CD14-positive monocyte (primary cell): ENCODE results near the gene ARHGAP10. TPM values are rescaled to one million over a fixed set of nuclear protein-coding genes. Genes with fewer than 3 reads are reported as not detected.

ENCODE experiments used
- DNase-seq, 3 donors: peaks; one replicate each; pipeline ENCODE4 v3.0.0-alpha.2; 2011 to 2022
- H2AFZ ChIP-seq: 2 replicates; pipeline ENCODE4 v1.6.0; 2012; ENCODE audit warnings: mild to moderate bottlenecking, low read depth, low read length, inconsistent platforms; ENCODE audit not compliant: insufficient read depth, poor library complexity, severe bottlenecking
- H3K27ac ChIP-seq, 2 donors: 1 replicate in 1 of 2; 2 replicates in 1 of 2; pipeline ENCODE4 v1.5.1; 2012 to 2013; ENCODE audit warnings: low read length in 2 of 2, control low read depth in 1 of 2, inconsistent platforms in 1 of 2, low read depth in 1 of 2, mild to moderate bottlenecking in 1 of 2
- H3K27me3 ChIP-seq, 2 donors: one replicate each; pipeline versions ENCODE4 v1.6.0 to v1.6.1; 2011 to 2013; ENCODE audit warnings: low read length in 2 of 2; ENCODE audit not compliant: control insufficient read depth in 2 of 2, insufficient read depth in 2 of 2
- H3K36me3 ChIP-seq, 2 donors: replicated peaks in 1 of 2; 1 replicate in 1 of 2; 2 replicates in 1 of 2; pipeline versions ENCODE4 v1.5.1 to v1.6.1; 2012 to 2013; ENCODE audit warnings: low read length in 2 of 2, control low read depth in 1 of 2, inconsistent platforms in 1 of 2, mild to moderate bottlenecking in 1 of 2; ENCODE audit not compliant: insufficient read depth in 2 of 2, control insufficient read depth in 1 of 2
- H3K4me1 ChIP-seq, 2 donors: 1 replicate in 1 of 2; 2 replicates in 1 of 2; pipeline versions ENCODE4 v1.5.1 to v1.6.1; 2012 to 2013; ENCODE audit warnings: low read length in 2 of 2, control low read depth in 1 of 2, inconsistent platforms in 1 of 2, mild to moderate bottlenecking in 1 of 2, moderate library complexity in 1 of 2; ENCODE audit not compliant: insufficient read depth in 2 of 2, control insufficient read depth in 1 of 2
- H3K4me2 ChIP-seq: replicated peaks from 2 replicates; pipeline ENCODE3; 2012; ENCODE audit warnings: low read length, moderate library complexity, mild to moderate bottlenecking; ENCODE audit not compliant: poor library complexity, severe bottlenecking; ENCODE audit errors: extremely low read depth
- H3K4me3 ChIP-seq, 3 experiments: fragments of 200-600 bp in 1 of 3; sonication (generic) in 1 of 3; replicated peaks in 1 of 3; 1 replicate in 2 of 3; 2 replicates in 1 of 3; pipeline ENCODE4 v1.5.1; 2011 to 2013; ENCODE audit warnings: low read length in 3 of 3, mild to moderate bottlenecking in 3 of 3, control low read depth in 2 of 3, low read depth in 2 of 3, inconsistent platforms in 1 of 3, moderate library complexity in 1 of 3
- H3K79me2 ChIP-seq: 2 replicates; pipeline ENCODE4 v1.6.0; 2012; ENCODE audit warnings: mild to moderate bottlenecking, control low read depth, inconsistent platforms, low read length, moderate library complexity; ENCODE audit not compliant: insufficient read depth
- H3K9ac ChIP-seq: 2 replicates; pipeline ENCODE4 v1.6.0; 2017; ENCODE audit warnings: low read length, mild to moderate bottlenecking; ENCODE audit not compliant: insufficient read depth, poor library complexity, severe bottlenecking
- H3K9me3 ChIP-seq, 2 donors: replicated peaks in 1 of 2; 1 replicate in 1 of 2; 2 replicates in 1 of 2; pipeline versions ENCODE4 v1.5.1 to v1.6.1; 2012 to 2013; ENCODE audit warnings: low read length in 2 of 2, control low read depth in 1 of 2; ENCODE audit not compliant: control insufficient read depth in 1 of 2, insufficient read depth in 1 of 2
- H4K20me1 ChIP-seq: 2 replicates; pipeline ENCODE4 v1.6.0; 2012; ENCODE audit warnings: mild to moderate bottlenecking, low read length, control low read depth, moderate library complexity; ENCODE audit not compliant: insufficient read depth
- H3K27ac Mint-ChIP-seq, 7 donors: one replicate each; pipeline ENCODE4 v1.8.0; 2020; ENCODE audit warnings: mild to moderate bottlenecking in 7 of 7, mixed read lengths in 7 of 7, moderate library complexity in 6 of 7, inconsistent platforms in 2 of 7
- H3K27me3 Mint-ChIP-seq, 3 donors: one replicate each; pipeline ENCODE4 v1.8.0; 2021 to 2022; ENCODE audit warnings: low read depth in 3 of 3, mild to moderate bottlenecking in 3 of 3, mixed read lengths in 3 of 3, moderate library complexity in 3 of 3, inconsistent platforms in 1 of 3
- H3K36me3 Mint-ChIP-seq, 2 donors: one replicate each; pipeline ENCODE4 v1.8.0; 2020; ENCODE audit warnings: mixed read lengths in 2 of 2, inconsistent platforms in 1 of 2, mild to moderate bottlenecking in 1 of 2
- H3K4me1 Mint-ChIP-seq: one replicate; pipeline ENCODE4 v1.8.0; 2020; ENCODE audit warnings: mild to moderate bottlenecking, mixed read lengths
- H3K4me3 Mint-ChIP-seq, 2 donors: one replicate each; pipeline ENCODE4 v1.8.0; 2020; ENCODE audit warnings: mild to moderate bottlenecking in 2 of 2, mixed read lengths in 2 of 2, moderate library complexity in 1 of 2
- H3K9me3 Mint-ChIP-seq, 7 donors: one replicate each; pipeline ENCODE4 v1.8.0; 2020 to 2022; ENCODE audit warnings: mixed read lengths in 7 of 7, mild to moderate bottlenecking in 6 of 7, moderate library complexity in 6 of 7, inconsistent platforms in 2 of 7
- CTCF ChIP-seq: fragments of 200-600 bp; IDR thresholded peaks from one replicate; pipeline ENCODE4 v1.8.0; 2022; ENCODE audit warnings: antibody characterized with exemption, mild to moderate bottlenecking
- WGBS: methylation state at CpG from one replicate; pipeline ENCODE4 v1.1.5; 2013; ENCODE audit warnings: missing lambda C conversion rate; ENCODE audit not compliant: insufficient coverage; 5-methylcytosine and 5-hydroxymethylcytosine counted together
- intact Hi-C, 2 donors: fragments of 100-400 bp; cut with micrococcal nuclease; formaldehyde crosslinking; loops; one replicate each; pipeline versions ENCODE4 v1.15.0 to v1.15.1; 2023
- polyA plus RNA-seq, 3 donors: library from polyadenylated mRNA; depleted of rRNA in 1 of 3; unstranded in 2 of 3; stranded (reverse) in 1 of 3; fragments of 300-500 nt in 2 of 3; fragments of >200 nt in 1 of 3; fragmentation: Illumina TruSeq in 2 of 3; gene quantifications; 1 replicate in 2 of 3; 2 replicates in 1 of 3; pipeline ENCODE4 v1.2.3, GENCODE V29; 2012 to 2021

ARHGAP10 gene
- polyA plus RNA-seq, 3 donors, result 1.7 to 4.3 (median 3.0) TPM

- no peaks in the 10 kb centered on the region for H4K20me1 ChIP-seq
- no peaks in the 10 kb centered on the region for H3K79me2 ChIP-seq
- Mint-ChIP-seq H3K27ac (no peak overlapping the region), H3K27me3 (no peaks in the 10 kb centered on the region), H3K9me3 (peaks cover 0 to 3% (median 0%) of the 10 kb centered on the region in 7 donors), H3K36me3 (peaks cover 4% of the 10 kb centered on the region in 2 donors), H3K4me3 (no peak overlapping the region), H3K4me1 (no peaks in the 10 kb centered on the region)
- H3K36me3 ChIP-seq, result no peaks in the 10 kb centered on the region
- no peaks in the 10 kb centered on the region for H3K4me1 ChIP-seq
- WGBS, result no CpG with 5 or more reads among the region's 4 CpGs
- intact Hi-C loops, result no loop called here
- no peak for DNase-seq
- TF ChIP-seq CTCF, result no peak
- H3K9me3 ChIP-seq, result no peaks in the 10 kb centered on the region
- no peak overlapping the region for H2AFZ ChIP-seq
- H3K4me2 ChIP-seq, result no peak overlapping the region
- H3K27me3 ChIP-seq, result no peaks in the 10 kb centered on the region
- no peak overlapping the region for H3K9ac ChIP-seq
- H3K4me3 ChIP-seq, result no peak overlapping the region
- H3K27ac ChIP-seq, result no peak overlapping the region
Observed at GRCh38 chr4:147753047-147753446, 21.2 kb downstream of the ARHGAP10 start.

DNA sequence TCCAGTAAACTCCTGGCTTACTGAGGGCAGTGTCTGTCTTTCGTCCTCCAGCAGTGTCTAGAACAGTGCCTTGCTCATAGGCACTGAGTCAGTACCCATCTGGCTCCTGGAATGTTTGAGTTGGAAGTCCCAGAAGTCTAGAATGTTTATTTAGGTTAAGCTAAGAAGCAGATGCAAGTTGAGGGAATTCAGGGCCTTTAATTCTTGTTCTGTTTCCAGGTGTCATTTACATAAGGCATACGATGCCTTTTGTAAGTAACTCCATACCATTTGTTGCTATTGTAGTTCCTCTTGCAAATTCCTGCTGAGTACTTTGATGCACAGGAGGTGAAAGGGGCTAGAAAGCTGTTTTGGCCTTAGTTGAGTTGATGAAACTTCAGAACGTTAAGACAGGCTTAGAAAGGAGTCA, 22.2 kb downstream of the ARHGAP10 start:
- Histone ChIP-seq H3K4me3 (no peak overlapping the region), H2AFZ (no peak overlapping the region), H3K9me3 (no peaks in the 10 kb centered on the region), H3K4me1 (no peaks in the 10 kb centered on the region), H3K79me2 (no peaks in the 10 kb centered on the region), H3K27me3 (no peaks in the 10 kb centered on the region), H3K27ac (no peak overlapping the region), H3K9ac (no peak overlapping the region), H4K20me1 (no peaks in the 10 kb centered on the region), H3K36me3 (no peaks in the 10 kb centered on the region), H3K4me2 (no peak overlapping the region)
- Mint-ChIP-seq H3K27ac (no peak overlapping the region), H3K36me3 (peaks cover 0 to 4% of the 10 kb centered on the region in 2 donors), H3K4me3 (no peak overlapping the region), H3K4me1 (no peaks in the 10 kb centered on the region), H3K27me3 (no peaks in the 10 kb centered on the region), H3K9me3 (peaks cover 0 to 3% (median 0%) of the 10 kb centered on the region in 7 donors)
- intact Hi-C loops, result no loop called here
- WGBS, result 96% methylated on average over 2 of the region's 3 CpGs
- TF ChIP-seq CTCF, result no peak
- no peak for DNase-seq
